Measurements from ENCODE around the gene SDCCAG8.

SDCCAG8 gene

GRCh38 chr1:243416495-243416894, 160.7 kb downstream of the SDCCAG8 start:
- POLR2A ChIA-PET, result no interaction called here
- peaks cover 0 to 12% of the 10 kb centered on the region in 2 experiments; a peak in 1 of 3 replicates for H3K36me3 ChIP-seq (ENCODE audit: control insufficient read depth in 2 of 2, insufficient read depth in 1 of 2, low read length in 2 of 2)
- CTCF ChIA-PET, result interaction anchor here (0.6 kb wide), 1 partner anchor 332 kb away, joined by 4 read pairs; no protein-coding TSS in a partner anchor
- TF ChIP-seq SCRT1 (tag by site-specific recombination; IDR thresholded peaks at IDR 0.05; ENCODE audit: borderline replicate concordance) (no peak), ZNF639 (tag by site-specific recombination; IDR thresholded peaks at IDR 0.05) (no peak), PRDM10 (tag by site-specific recombination; IDR thresholded peaks at IDR 0.05) (no peak), ZNF324 (tag by site-specific recombination; IDR thresholded peaks at IDR 0.05) (no peak), ZFP69B (tag by site-specific recombination; IDR thresholded peaks at IDR 0.05) (no peak), ELK4 (IDR thresholded peaks at IDR 0.05; ENCODE audit: borderline replicate concordance, low read depth, low read length) (no peak), HIC1 (tag by site-specific recombination; IDR thresholded peaks at IDR 0.05) (no peak), ZNF785 (tag by site-specific recombination; IDR thresholded peaks at IDR 0.05) (no peak), ZNF335 (tag by site-specific recombination; conservative IDR thresholded peaks at IDR 0.05) (no peak), SALL2 (tag by site-specific recombination; IDR thresholded peaks at IDR 0.05; ENCODE audit: borderline replicate concordance) (no peak), KLF17 (tag by site-specific recombination; IDR thresholded peaks at IDR 0.05) (no peak), ZNF449 (tag by site-specific recombination; IDR thresholded peaks at IDR 0.05) (no peak), ZNF670 (tag by site-specific recombination; IDR thresholded peaks at IDR 0.05; ENCODE audit: low read depth) (no peak)
- H3K4me1 ChIP-seq (ENCODE audit: control insufficient read depth, insufficient read depth, low read length), result no peaks in the 10 kb centered on the region; the same call in 1 of the 2 replicates
- H3K9me3 ChIP-seq (ENCODE audit: control insufficient read depth, insufficient read depth, low read depth, low read length), result no peaks in the 10 kb centered on the region
- no peak overlapping the region for H3K4me3 ChIP-seq (ENCODE audit: low read depth, low read length)
- no peak overlapping the region for H3K27ac ChIP-seq (ENCODE audit: extremely low read depth, low read depth, low read length)

Measured in HEK293 (cell line).